Left ventricle myocardium inferior (tissue), 1 donor: ENCODE measurements around the gene TMCO4. TPM values are rescaled to one million over a fixed set of nuclear protein-coding genes. Genes with fewer than 3 reads are reported as not detected.

ENCODE experiments used
- DNase-seq: peaks from one replicate; pipeline ENCODE4 v3.0.0-alpha.2; 2020
- H3K27ac ChIP-seq: fragments of 200-600 bp; replicated peaks from 2 replicates; pipeline ENCODE4 v1.8.0; 2021
- H3K27me3 ChIP-seq: fragments of 200-600 bp; 2 replicates; pipeline ENCODE4 v1.8.0; 2021; ENCODE audit warnings: low read depth
- H3K36me3 ChIP-seq: fragments of 200-600 bp; 2 replicates; pipeline ENCODE4 v1.8.0; 2021
- H3K4me1 ChIP-seq: fragments of 200-600 bp; 2 replicates; pipeline ENCODE4 v1.8.0; 2021
- H3K4me3 ChIP-seq: fragments of 200-600 bp; 2 replicates; pipeline ENCODE4 v1.8.0; 2021; ENCODE audit warnings: mild to moderate bottlenecking, moderate library complexity
- H3K9me3 ChIP-seq: fragments of 200-600 bp; replicated peaks from 2 replicates; pipeline ENCODE4 v1.8.0; 2021
- intact Hi-C: fragments of 100-400 bp; cut with micrococcal nuclease; formaldehyde crosslinking; loops from one replicate; pipeline ENCODE4 v1.11.0; 2022
- total RNA-seq: library from RNA; stranded (reverse); fragmentation: NEBNext Ultra II Directional; extraction: Animal tissue kit (Norgen Biotek cat#: 25700); gene quantifications from one replicate; pipeline ENCODE4 v1.2.1, GENCODE V29; 2021
- TF ChIP-seq, protein P1 (sequence below): fragments of 200-600 bp; IDR thresholded peaks from 2 replicates; pipeline ENCODE4 v1.8.0; 2021; ENCODE audit warnings: antibody characterized with exemption, mild to moderate bottlenecking, borderline replicate concordance
- donor health status: DM: no; HTN: yes; CAD: no; lungs with severe emphysema.

Gene TMCO4
- total RNA-seq, 1 donor from 2014 or later = 8.6 TPM

DNA sequence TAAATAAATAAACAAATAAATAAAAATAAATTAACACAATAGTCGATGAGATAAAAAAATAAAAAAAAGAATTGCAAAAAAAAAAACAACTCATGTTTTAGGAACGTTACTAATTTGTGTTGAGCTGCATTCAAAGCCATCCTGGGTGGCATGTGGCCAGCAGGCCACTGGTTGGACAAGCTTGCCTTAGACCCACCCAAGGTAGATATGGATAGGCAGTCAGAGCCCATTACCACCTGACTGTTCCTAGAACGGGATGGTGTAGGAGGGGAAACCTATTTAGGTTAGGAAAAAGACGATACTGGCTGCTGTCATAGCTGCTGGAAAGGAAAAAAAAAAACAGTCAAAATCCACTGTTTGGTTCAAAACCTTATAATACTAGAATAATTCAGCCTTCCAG, 94.3 kb downstream of the TMCO4 start:
- Histone ChIP-seq H3K4me3 (no peak overlapping the region), H3K4me1 (peaks cover 8% of the 10 kb centered on the region), H3K36me3 (peaks cover 5% of the 10 kb centered on the region), H3K27ac (no peak overlapping the region), H3K9me3 (no peaks in the 10 kb centered on the region), H3K27me3 (no peaks in the 10 kb centered on the region)
- DNase-seq = no peak
- TF ChIP-seq, protein P1, sequence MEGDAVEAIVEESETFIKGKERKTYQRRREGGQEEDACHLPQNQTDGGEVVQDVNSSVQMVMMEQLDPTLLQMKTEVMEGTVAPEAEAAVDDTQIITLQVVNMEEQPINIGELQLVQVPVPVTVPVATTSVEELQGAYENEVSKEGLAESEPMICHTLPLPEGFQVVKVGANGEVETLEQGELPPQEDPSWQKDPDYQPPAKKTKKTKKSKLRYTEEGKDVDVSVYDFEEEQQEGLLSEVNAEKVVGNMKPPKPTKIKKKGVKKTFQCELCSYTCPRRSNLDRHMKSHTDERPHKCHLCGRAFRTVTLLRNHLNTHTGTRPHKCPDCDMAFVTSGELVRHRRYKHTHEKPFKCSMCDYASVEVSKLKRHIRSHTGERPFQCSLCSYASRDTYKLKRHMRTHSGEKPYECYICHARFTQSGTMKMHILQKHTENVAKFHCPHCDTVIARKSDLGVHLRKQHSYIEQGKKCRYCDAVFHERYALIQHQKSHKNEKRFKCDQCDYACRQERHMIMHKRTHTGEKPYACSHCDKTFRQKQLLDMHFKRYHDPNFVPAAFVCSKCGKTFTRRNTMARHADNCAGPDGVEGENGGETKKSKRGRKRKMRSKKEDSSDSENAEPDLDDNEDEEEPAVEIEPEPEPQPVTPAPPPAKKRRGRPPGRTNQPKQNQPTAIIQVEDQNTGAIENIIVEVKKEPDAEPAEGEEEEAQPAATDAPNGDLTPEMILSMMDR = no peak
- intact Hi-C loops = no loop called here

DNA sequence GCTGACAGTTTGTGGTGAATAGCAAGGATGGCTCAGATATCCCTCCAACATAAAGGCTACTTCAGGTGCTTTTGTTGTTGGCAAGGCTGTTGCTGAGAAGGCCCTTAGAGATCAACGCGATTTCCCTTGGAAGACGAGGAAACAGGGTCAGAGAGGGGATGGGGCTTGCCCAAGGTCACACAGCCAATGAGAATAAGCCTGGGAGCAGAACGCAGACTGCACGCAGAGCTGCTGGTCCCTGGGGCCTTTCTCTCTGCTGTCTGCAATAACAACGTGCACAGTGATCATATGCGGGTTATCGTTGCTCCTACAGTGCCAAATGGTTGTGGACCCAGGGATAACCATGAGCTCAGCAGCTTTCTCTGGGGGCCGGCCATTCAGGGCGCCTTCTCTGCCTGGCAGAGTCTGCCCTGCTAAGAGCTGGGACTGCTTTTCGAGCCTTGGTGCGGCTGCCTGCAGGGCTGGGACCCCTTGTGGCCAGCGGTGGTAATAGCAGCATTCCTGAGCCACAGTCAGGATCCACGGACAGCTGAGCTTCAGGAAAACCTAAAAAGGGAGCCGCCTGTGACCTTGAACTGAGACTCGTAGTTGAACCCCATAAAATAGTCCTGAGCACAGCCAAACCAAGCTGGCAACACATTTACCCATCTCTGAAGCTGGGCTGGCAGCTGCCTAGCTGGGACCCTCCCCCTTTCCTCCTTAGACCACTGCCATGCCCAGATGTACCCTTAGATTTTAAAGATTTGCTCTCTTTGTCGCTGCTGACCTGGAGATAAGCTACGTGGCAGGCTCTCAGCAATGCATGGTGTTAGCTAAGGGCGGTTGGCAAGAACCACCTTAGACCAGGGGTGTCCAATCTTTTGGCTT, 95.2 kb downstream of the TMCO4 start:
- H3K4me1 ChIP-seq = peaks cover 8% of the 10 kb centered on the region
- peak; percentile 69 for DNase-seq
- H3K27me3 ChIP-seq = no peaks in the 10 kb centered on the region
- H3K36me3 ChIP-seq = peaks cover 14% of the 10 kb centered on the region
- TF ChIP-seq, protein P1 = peak; percentile 96
- H3K9me3 ChIP-seq = no peaks in the 10 kb centered on the region
- intact Hi-C loops = no loop called here
- peak overlapping the region; percentile 29 for H3K4me3 ChIP-seq
- H3K27ac ChIP-seq = no peak overlapping the region

DNA sequence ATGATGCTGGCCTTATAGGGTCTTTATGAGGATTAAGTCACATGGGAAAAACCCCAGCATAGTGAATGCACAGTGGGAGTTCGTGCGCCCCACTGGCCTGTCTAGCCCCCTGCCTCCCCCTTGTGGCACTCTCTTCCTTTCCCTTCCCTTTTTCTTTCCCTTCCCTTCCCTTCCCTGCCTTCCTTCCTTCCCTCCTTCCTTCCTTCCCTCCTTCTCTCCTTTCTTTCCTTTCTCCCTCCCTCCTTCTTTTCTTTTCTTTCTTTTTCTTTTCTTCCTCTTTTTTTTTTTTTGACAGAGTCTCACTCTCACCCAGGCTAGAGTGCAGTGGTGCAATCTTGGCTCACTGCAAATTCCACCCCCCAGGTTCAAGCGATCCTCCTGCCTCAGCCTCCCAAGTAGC, 96.4 kb downstream of the TMCO4 start:
- TF ChIP-seq, protein P1 = no peak
- intact Hi-C loops = no loop called here
- H3K4me1 ChIP-seq = peaks cover 8% of the 10 kb centered on the region
- H3K27me3 ChIP-seq = no peaks in the 10 kb centered on the region
- peaks cover 19% of the 10 kb centered on the region for H3K36me3 ChIP-seq
- H3K27ac ChIP-seq = no peak overlapping the region
- no peaks in the 10 kb centered on the region for H3K9me3 ChIP-seq
- no peak overlapping the region for H3K4me3 ChIP-seq
- no peak for DNase-seq

DNA sequence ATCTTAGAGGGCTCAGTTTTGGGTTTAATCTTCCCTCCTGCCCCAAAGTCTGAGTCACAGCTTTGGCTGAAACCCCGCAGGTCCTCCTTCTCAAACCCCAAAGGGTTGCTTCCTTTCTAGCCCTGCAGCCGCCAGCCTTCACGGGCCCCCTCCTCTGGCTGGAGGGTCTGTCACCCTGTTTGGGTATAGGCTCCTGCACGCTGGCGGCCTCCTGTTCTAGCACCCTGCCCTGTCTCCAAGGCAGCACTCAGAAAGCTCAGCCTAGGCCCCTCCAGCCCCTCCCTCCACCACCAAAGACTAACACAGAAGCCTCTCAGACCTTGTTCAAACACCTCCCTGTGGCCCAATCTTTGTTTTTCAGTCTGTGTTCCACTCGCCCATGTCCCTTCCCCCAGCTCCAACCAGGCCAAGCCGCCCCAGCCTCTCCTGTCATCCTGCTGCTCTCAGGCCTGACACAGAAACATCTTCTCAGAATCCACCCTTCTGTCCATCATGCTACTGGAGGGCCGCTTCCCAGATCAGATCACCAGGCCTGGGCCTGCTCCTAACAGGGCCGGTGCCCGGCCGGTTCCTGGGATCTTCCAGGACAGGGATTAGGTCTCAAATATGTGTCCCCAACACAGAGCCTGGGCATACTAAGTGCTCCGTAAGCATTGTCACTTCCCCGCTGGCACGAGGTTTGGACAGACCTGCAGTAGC, 99.5 kb downstream of the TMCO4 start:
- Histone ChIP-seq H3K36me3 (peaks cover 19% of the 10 kb centered on the region), H3K27ac (no peak overlapping the region), H3K4me3 (no peak overlapping the region), H3K4me1 (peaks cover 8% of the 10 kb centered on the region), H3K9me3 (no peaks in the 10 kb centered on the region), H3K27me3 (no peaks in the 10 kb centered on the region)
- no peak for DNase-seq
- TF ChIP-seq, protein P1 = no peak
- intact Hi-C loops = no loop called here

DNA sequence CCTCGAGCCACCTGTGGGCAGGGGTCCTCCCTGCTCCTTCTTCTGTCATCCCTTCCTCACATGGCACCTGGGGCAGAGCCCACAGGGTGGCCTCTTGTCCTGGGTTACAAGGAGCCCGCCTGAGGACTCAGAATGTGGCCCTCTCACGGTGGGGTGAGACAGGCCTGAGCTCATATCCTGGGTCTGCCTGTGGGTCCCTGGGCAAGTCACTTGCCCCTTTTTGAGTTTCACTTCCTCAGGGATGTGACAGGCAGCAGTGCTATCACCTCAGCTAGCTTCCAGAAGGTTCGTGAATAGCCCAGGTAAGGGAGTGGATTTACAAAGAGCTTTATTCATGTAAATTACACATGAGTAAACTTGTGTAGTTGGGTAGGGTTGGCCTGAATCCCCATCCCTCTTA, 101.5 kb downstream of the TMCO4 start:
- no peak for DNase-seq
- Histone ChIP-seq H3K27ac (no peak overlapping the region), H3K9me3 (no peaks in the 10 kb centered on the region), H3K27me3 (no peaks in the 10 kb centered on the region), H3K4me3 (no peak overlapping the region), H3K36me3 (peaks cover 39% of the 10 kb centered on the region), H3K4me1 (no peaks in the 10 kb centered on the region)
- TF ChIP-seq, protein P1 = no peak
- intact Hi-C loops = no loop called here
